Lung (tissue), 12 donors: ENCODE measurements around the gene WDR43. TPM values are rescaled to one million over a fixed set of nuclear protein-coding genes. Genes with fewer than 3 reads are reported as not detected.

ENCODE experiments used
- ATAC-seq: fragments of 200-7000 bp; cut with Tn5 transposase; one replicate; pipeline ENCODE4 v1.9.1; 2020; ENCODE audit warnings: moderate number of reproducible peaks; ENCODE audit not compliant: insufficient read depth, low FRiP score
- DNase-seq, 3 donors: peaks; one replicate each; pipeline ENCODE4 v3.0.0-alpha.2; 2013 to 2017
- H3K27ac ChIP-seq, 2 donors: one replicate each; pipeline ENCODE4 v1.5.1; 2013; ENCODE audit warnings: mild to moderate bottlenecking in 2 of 2, moderate library complexity in 2 of 2, control low read depth in 1 of 2, inconsistent platforms in 1 of 2, low read depth in 1 of 2, low read length in 1 of 2
- H3K27me3 ChIP-seq, 3 donors: one replicate each; pipeline ENCODE4 v1.5.1; 2013; ENCODE audit warnings: low read length in 2 of 3; ENCODE audit not compliant: control insufficient read depth in 3 of 3, insufficient read depth in 3 of 3
- H3K36me3 ChIP-seq, 4 donors: one replicate each; pipeline ENCODE4 v1.5.1; 2013; ENCODE audit warnings: low read length in 4 of 4, mild to moderate bottlenecking in 1 of 4, moderate library complexity in 1 of 4; ENCODE audit not compliant: control insufficient read depth in 4 of 4, insufficient read depth in 4 of 4
- H3K4me1 ChIP-seq, 5 donors: one replicate each; pipeline ENCODE4 v1.5.1; 2013; ENCODE audit warnings: low read length in 5 of 5, mild to moderate bottlenecking in 2 of 5, moderate library complexity in 1 of 5; ENCODE audit not compliant: control insufficient read depth in 5 of 5, insufficient read depth in 5 of 5
- H3K4me3 ChIP-seq: one replicate; pipeline ENCODE4 v1.5.1; 2013; ENCODE audit warnings: mild to moderate bottlenecking, control low read depth, moderate library complexity
- H3K9ac ChIP-seq, 2 donors: one replicate each; pipeline ENCODE4 v1.5.1; 2013; ENCODE audit warnings: low read length in 2 of 2, control low read depth in 1 of 2; ENCODE audit not compliant: insufficient read depth in 1 of 2
- H3K9me3 ChIP-seq, 4 donors: one replicate each; pipeline ENCODE4 v1.5.1; 2013; ENCODE audit warnings: low read length in 3 of 4, mild to moderate bottlenecking in 1 of 4, moderate library complexity in 1 of 4; ENCODE audit not compliant: control insufficient read depth in 4 of 4, insufficient read depth in 3 of 4
- CTCF ChIP-seq: IDR thresholded peaks from 2 replicates; pipeline ENCODE4 v1.5.1; 2012; ENCODE audit warnings: mild to moderate bottlenecking; ENCODE audit errors: control extremely low read depth, extremely low read depth
- WGBS, 2 donors: extraction: QIAGEN DNeasy Blood & Tissue Kit; methylation state at CpG; one replicate each; pipeline ENCODE4 v1.1.7; 2013; 5-methylcytosine and 5-hydroxymethylcytosine counted together
- polyA plus RNA-seq, 2 donors: library from polyadenylated mRNA; stranded (reverse); fragments of 200-250 nt; gene quantifications; one replicate each; pipeline ENCODE4 v1.2.1, GENCODE V29; 2013
- total RNA-seq, 2 donors: library from RNA; depleted of rRNA in 1 of 2; stranded (reverse); fragments of >200 nt in 1 of 2; gene quantifications; one replicate each; pipeline ENCODE4 v1.2.1, GENCODE V29; 2014 to 2021
- donor health status: control.
- donor health status: control.
- donor health status: Bipolar disorder and iron deficiency.
- donor health status: healthy.
- donor health status: DM: yes; HTN: yes; CAD: no.

WDR43 gene
- total and polyA plus RNA-seq, 4 donors: 8.2 to 40.2 (median 28.1) TPM

- no peak for TF ChIP-seq CTCF
- H3K4me3 ChIP-seq: no peak overlapping the region
- peaks cover 13 to 45% (median 27%) of the 10 kb centered on the region in 4 donors for H3K36me3 ChIP-seq
- no peaks in the 10 kb centered on the region for H3K9me3 ChIP-seq
- H3K4me1 ChIP-seq: no peaks in the 10 kb centered on the region
- no peak for ATAC-seq
- H3K27me3 ChIP-seq: no peaks in the 10 kb centered on the region
- DNase-seq: no peak
- no peak overlapping the region for H3K9ac ChIP-seq
- WGBS, 2 donors: 83 to 94% methylated on average over 1 of the region's 1 CpG
- no peak overlapping the region for H3K27ac ChIP-seq
These were observed 35.7 kb downstream of the WDR43 start for GRCh38 chr2:28930205-28930604.

DNA sequence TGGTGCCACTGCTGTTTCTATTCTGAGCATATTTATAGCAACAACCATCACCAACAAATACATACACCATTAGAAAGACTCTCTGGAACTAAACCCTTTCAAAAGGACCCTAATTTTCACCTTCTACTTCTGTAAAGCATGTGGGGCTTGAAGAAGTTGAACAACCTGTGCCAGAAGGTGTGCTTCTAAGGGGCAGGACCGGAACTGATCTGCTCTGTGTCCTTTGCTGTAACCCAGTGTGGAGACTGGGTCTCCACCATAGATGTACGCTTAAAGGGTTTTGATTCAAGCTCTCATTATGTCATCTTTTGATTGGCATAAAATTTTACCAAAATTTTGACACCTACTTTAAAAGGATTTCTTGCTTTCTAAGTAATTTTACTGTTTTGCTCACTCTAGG lies 40.3 kb downstream of the WDR43 start:
- DNase-seq (no peak), ATAC-seq (no peak)
- no peak for TF ChIP-seq CTCF
- Histone ChIP-seq H3K27me3 (no peaks in the 10 kb centered on the region), H3K36me3 (peaks cover 5 to 38% (median 20%) of the 10 kb centered on the region in 4 donors), H3K9me3 (no peaks in the 10 kb centered on the region), H3K9ac (no peak overlapping the region), H3K4me3 (no peak overlapping the region), H3K27ac (no peak overlapping the region), H3K4me1 (no peaks in the 10 kb centered on the region)
- WGBS, 2 donors: 97 to 99% methylated on average over 2 of the region's 2 CpGs

DNA sequence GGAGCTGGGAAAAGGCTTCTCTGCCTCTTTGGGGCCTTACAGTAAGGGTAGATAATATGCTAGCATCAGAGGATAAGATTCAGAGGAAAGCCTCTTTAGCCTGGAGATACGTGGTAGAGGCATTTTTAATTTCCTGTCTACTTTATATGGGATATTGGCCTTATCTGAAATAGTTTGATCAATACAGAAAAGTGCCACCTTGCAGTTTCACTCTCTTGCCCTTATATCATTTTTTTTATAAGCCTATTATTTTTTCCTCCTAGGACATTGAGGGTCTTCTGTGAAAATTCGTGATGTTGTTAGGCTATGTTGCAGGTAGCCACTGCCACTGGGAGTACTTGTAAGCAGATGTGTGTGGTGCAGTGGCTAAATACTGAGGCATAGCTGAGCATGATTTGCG lies 46.5 kb downstream of the WDR43 start:
- no peak for DNase-seq
- no peak for TF ChIP-seq CTCF
- Histone ChIP-seq H3K4me1 (no peaks in the 10 kb centered on the region), H3K4me3 (no peak overlapping the region), H3K9me3 (peaks cover 0 to 1% (median 0%) of the 10 kb centered on the region in 4 donors), H3K36me3 (peaks cover 21 to 48% (median 31%) of the 10 kb centered on the region in 4 donors), H3K27me3 (no peaks in the 10 kb centered on the region), H3K9ac (no peak overlapping the region), H3K27ac (no peak overlapping the region)
- 91 to 96% methylated on average over 3 of the region's 3 CpGs for WGBS, 2 donors
- no peak for ATAC-seq

GRCh38 chr2:28944535-28945248 lies 50.2 kb downstream of the WDR43 start:
- Histone ChIP-seq H3K9me3 (peaks cover 0 to 5% (median under 1%) of the 10 kb centered on the region in 4 donors), H3K4me1 (no peaks in the 10 kb centered on the region), H3K36me3 (peaks cover 29 to 55% (median 38%) of the 10 kb centered on the region in 4 donors), H3K9ac (no peak overlapping the region), H3K4me3 (no peak overlapping the region), H3K27me3 (no peaks in the 10 kb centered on the region), H3K27ac (no peak overlapping the region)
- TF ChIP-seq CTCF: no peak
- DNase-seq (no peak), ATAC-seq (no peak)
- 91 to 93% methylated on average over 14 of the region's 14 CpGs for WGBS, 2 donors
